AG04450 (cell line): ENCODE results near the gene NXPE4. TPM values are rescaled to one million over a fixed set of nuclear protein-coding genes. Genes with fewer than 3 reads are reported as not detected.
"Not testable (repeated sequence)": the region's sequence is repeated elsewhere in the genome, so short reads cannot be mapped to it uniquely, and the experiment has no call there.

Source experiments
- CTCF ChIA-PET: fragments of 300-600, 350-600 bp; formaldehyde crosslinking; extraction: SDS; loops from one replicate; lab custom pipeline; 2022; ENCODE audit warnings: antibody characterized with exemption, inconsistent platforms; lab: Charles Lee
- POLR2A ChIA-PET: fragments of 350-600 bp; formaldehyde crosslinking; extraction: SDS; loops from one replicate; lab custom pipeline; 2021; ENCODE audit warnings: antibody characterized with exemption, inconsistent platforms; lab: Yijun Ruan, JAX
- DNase-seq: peaks from one replicate; pipeline ENCODE4 v3.0.0-alpha.2; 2011; ENCODE audit warnings: low read depth, low spot score
- H3K27ac ChIP-seq: one replicate; pipeline ENCODE4 v1.5.1; 2012; ENCODE audit warnings: low read depth, low read length, control low read depth
- H3K27me3 ChIP-seq: one replicate; pipeline ENCODE4 v1.6.0; 2012; ENCODE audit warnings: low read length; ENCODE audit not compliant: control insufficient read depth, insufficient read depth
- H3K4me3 ChIP-seq: 2 replicates; pipeline ENCODE4 v1.5.1; 2011; ENCODE audit warnings: mild to moderate bottlenecking, low read depth, low read length, control low read depth
- H3K9me3 ChIP-seq: 2 replicates; pipeline ENCODE4 v1.5.1; 2012; ENCODE audit warnings: low read length; ENCODE audit not compliant: control insufficient read depth, insufficient read depth
- CTCF ChIP-seq: IDR thresholded peaks from 2 replicates; pipeline ENCODE4 v1.5.1; 2011; ENCODE audit warnings: low read depth, low read length, control low read depth, inconsistent platforms
- polyA plus RNA-seq: library from polyadenylated mRNA; depleted of rRNA; stranded (reverse); fragments of >200 nt; gene quantifications from 2 replicates; pipeline ENCODE4 v1.2.3, GENCODE V29; 2011

Gene NXPE4
- polyA plus RNA-seq, 1 experiment = not detected

GRCh38 chr11:114604179-114604813 is 8.7 kb upstream of the NXPE4 start:
- Histone ChIP-seq H3K27ac (no peak overlapping the region), H3K9me3 (no peaks in the 10 kb centered on the region), H3K27me3 (no peaks in the 10 kb centered on the region), H3K4me3 (no peak overlapping the region)
- CTCF ChIA-PET = no interaction called here
- POLR2A ChIA-PET = no interaction called here
- TF ChIP-seq CTCF = no peak
- DNase-seq = no peak

GRCh38 chr11:114603151-114603550 is 7.6 kb upstream of the NXPE4 start:
- POLR2A ChIA-PET, H3K27me3 ChIP-seq, CTCF ChIA-PET: not testable (repeated sequence)

GRCh38 chr11:114598461-114598860 is 2.9 kb upstream of the NXPE4 start:
- Histone ChIP-seq H3K9me3 (no peaks in the 10 kb centered on the region), H3K27ac (no peak overlapping the region), H3K27me3 (no peaks in the 10 kb centered on the region), H3K4me3 (no peak overlapping the region)
- DNase-seq = no peak
- ChIA-PET POLR2A (no interaction called here), CTCF (no interaction called here)
- no peak for TF ChIP-seq CTCF

More at GRCh38 chr11:114603151-114603550, 7.6 kb upstream of the NXPE4 start:
- not testable (repeated sequence) for H3K9me3 ChIP-seq, DNase-seq, H3K4me3 ChIP-seq, H3K27ac ChIP-seq

- no peak for TF ChIP-seq CTCF
- Histone ChIP-seq H3K27me3 (no peaks in the 10 kb centered on the region), H3K27ac (no peak overlapping the region), H3K9me3 (no peaks in the 10 kb centered on the region), H3K4me3 (no peak overlapping the region)
- ChIA-PET POLR2A (no interaction called here), CTCF (no interaction called here)
- DNase-seq = no peak
Measured at GRCh38 chr11:114596175-114596919, 761 bp upstream of the NXPE4 start.

- H3K4me3 ChIP-seq = no peak overlapping the region
- DNase-seq = no peak
- no peaks in the 10 kb centered on the region for H3K9me3 ChIP-seq
- ChIA-PET POLR2A (no interaction called here), CTCF (interaction anchor here (0.7 kb wide), 1 partner anchor 314 kb away, joined by 3 read pairs; no protein-coding TSS in a partner anchor)
- H3K27ac ChIP-seq = no peak overlapping the region
- no peak for TF ChIP-seq CTCF
- H3K27me3 ChIP-seq = no peaks in the 10 kb centered on the region
Measured at GRCh38 chr11:114594703-114595102, 883 bp downstream of the NXPE4 start.
